Gastrocnemius medialis (tissue), 4 donors: ENCODE measurements around the gene PIGQ. TPM values are rescaled to one million over a fixed set of nuclear protein-coding genes. Genes with fewer than 3 reads are reported as not detected.

Source experiments
- ATAC-seq, 2 donors: fragments of 150-250 bp; one replicate each; pipeline ENCODE4 v1.9.1; 2016
- DNase-seq, 2 donors: peaks; one replicate each; pipeline ENCODE4 v3.0.0-alpha.2; 2019
- H3K27ac ChIP-seq, 4 donors: fragments of 200-600 bp; sonication (generic); 1 replicate in 1 of 4; 2 replicates in 3 of 4; pipeline ENCODE4 v1.5.1; 2016 to 2018; ENCODE audit warnings: mild to moderate bottlenecking in 2 of 4, moderate library complexity in 1 of 4
- H3K27me3 ChIP-seq, 3 donors: fragments of 200-600 bp; sonication (generic) in 2 of 3; 1 replicate in 1 of 3; 2 replicates in 2 of 3; pipeline versions ENCODE4 v1.5.1 to v1.6.0; 2016 to 2019; ENCODE audit warnings: mild to moderate bottlenecking in 1 of 3, moderate library complexity in 1 of 3
- H3K36me3 ChIP-seq, 2 donors: fragments of 200-600 bp; sonication (generic) in 1 of 2; one replicate each; pipeline ENCODE4 v1.5.1; 2017 to 2018
- H3K4me1 ChIP-seq, 2 donors: fragments of 200-600 bp; sonication (generic) in 1 of 2; one replicate each; pipeline ENCODE4 v1.5.1; 2016 to 2017; ENCODE audit warnings: mild to moderate bottlenecking in 2 of 2
- H3K4me3 ChIP-seq, 4 donors: fragments of 200-600 bp; sonication (generic) in 3 of 4; 1 replicate in 1 of 4; 2 replicates in 3 of 4; pipeline ENCODE4 v1.5.1; 2016 to 2019; ENCODE audit warnings: mild to moderate bottlenecking in 2 of 4
- H3K9me3 ChIP-seq, 3 donors: fragments of 200-600 bp; sonication (generic) in 2 of 3; 1 replicate in 1 of 3; 2 replicates in 2 of 3; pipeline ENCODE4 v1.5.1; 2016 to 2019
- CTCF ChIP-seq, 5 experiments: fragments of 450-650 bp in 3 of 5; fragments of 200-600 bp in 2 of 5; sonication (generic) in 2 of 5; IDR thresholded peaks in 4 of 5; conservative IDR thresholded peaks in 1 of 5; 1 replicate in 4 of 5; 2 replicates in 1 of 5; pipeline ENCODE4 v1.5.1; 2016 to 2019; ENCODE audit warnings: antibody characterized with exemption in 5 of 5, mild to moderate bottlenecking in 3 of 5, moderate library complexity in 3 of 5
- POLR2A ChIP-seq, 2 donors: fragments of 450-650 bp; IDR thresholded peaks; one replicate each; pipeline ENCODE4 v1.6.1; 2017; ENCODE audit warnings: antibody characterized with exemption in 2 of 2, mild to moderate bottlenecking in 2 of 2, moderate library complexity in 2 of 2
- in situ Hi-C, 4 donors: fragments of 200-750 bp; cut with MboI; loops; one replicate each; pipeline versions ENCODE4 v1.15.0 to v1.8.0; 2017; ENCODE audit warnings: low sequenced_read_pairs in 4 of 4
- intact Hi-C: fragments of 100-400 bp; cut with DNase I; formaldehyde crosslinking; loops from one replicate; pipeline ENCODE4 v1.15.1; 2023; ENCODE audit warnings: low total_unique reads
- total RNA-seq, 4 donors: library from RNA; depleted of rRNA; stranded (reverse); fragments of >200 nt; gene quantifications; one replicate each; pipeline versions ENCODE4 v1.1.0 to v1.2.3, GENCODE V29; 2016

Gene PIGQ
- total RNA-seq, 4 donors from 2014 or later: 22.2 to 47.3 (median 38.5) TPM

- intact Hi-C loops: no loop called here
Observed at GRCh38 chr16:575354-576196, 5.8 kb downstream of the PIGQ start.

GRCh38 chr16:576197-576822, 6.5 kb downstream of the PIGQ start:
- TF ChIP-seq POLR2A (IDR thresholded peaks at IDR 0.05) (no peak), CTCF (IDR thresholded peaks at IDR 0.05 in 4 of 5, conservative IDR thresholded peaks at IDR 0.05 in 1 of 5) (no peak)
- Histone ChIP-seq H3K4me1 (no peaks in the 10 kb centered on the region), H3K4me3 (no peak overlapping the region), H3K27ac (no peak overlapping the region), H3K27me3 (no peaks in the 10 kb centered on the region), H3K9me3 (no peaks in the 10 kb centered on the region), H3K36me3 (no peaks in the 10 kb centered on the region)
- in situ Hi-C loops (no loop called here), intact Hi-C loops (no loop called here)
- no peak for ATAC-seq
- DNase-seq: no peak

More at GRCh38 chr16:575354-576196, 5.8 kb downstream of the PIGQ start:
- in situ Hi-C loops: no loop called here
- Histone ChIP-seq H3K4me1 (peaks cover 3% of the 10 kb centered on the region in 2 donors), H3K36me3 (no peaks in the 10 kb centered on the region), H3K4me3 (no peak overlapping the region), H3K9me3 (no peaks in the 10 kb centered on the region), H3K27ac (no peak overlapping the region), H3K27me3 (no peaks in the 10 kb centered on the region)
- TF ChIP-seq CTCF (IDR thresholded peaks at IDR 0.05 in 4 of 5, conservative IDR thresholded peaks at IDR 0.05 in 1 of 5): no peak
- TF ChIP-seq POLR2A (IDR thresholded peaks at IDR 0.05): no peak
- DNase-seq (no peak), ATAC-seq (no peak)

GRCh38 chr16:576823-577201, 7.0 kb downstream of the PIGQ start:
- in situ Hi-C loops: no loop called here
- no peaks in the 10 kb centered on the region for H3K36me3 ChIP-seq
- H3K27ac ChIP-seq: no peak overlapping the region
- DNase-seq (no peak), ATAC-seq (no peak)
- H3K4me1 ChIP-seq: no peaks in the 10 kb centered on the region
- TF ChIP-seq POLR2A (IDR thresholded peaks at IDR 0.05) (no peak), CTCF (IDR thresholded peaks at IDR 0.05 in 4 of 5, conservative IDR thresholded peaks at IDR 0.05 in 1 of 5) (no peak)
- H3K9me3 ChIP-seq: no peaks in the 10 kb centered on the region
- H3K4me3 ChIP-seq: no peak overlapping the region
- intact Hi-C loops: no loop called here
- H3K27me3 ChIP-seq: no peaks in the 10 kb centered on the region

- H3K9me3 ChIP-seq: no peaks in the 10 kb centered on the region
- ATAC-seq: no peak
- H3K36me3 ChIP-seq: no peaks in the 10 kb centered on the region
- no peak for TF ChIP-seq CTCF (IDR thresholded peaks at IDR 0.05 in 4 of 5, conservative IDR thresholded peaks at IDR 0.05 in 1 of 5)
- TF ChIP-seq POLR2A (IDR thresholded peaks at IDR 0.05): no peak
- intact Hi-C loops: loop anchor here (2.0 kb wide), 1 partner anchor 33 kb away; no protein-coding TSS in a partner anchor
- in situ Hi-C loops: no loop called here
- H3K4me1 ChIP-seq: no peaks in the 10 kb centered on the region
- no peaks in the 10 kb centered on the region for H3K27me3 ChIP-seq
- no peak overlapping the region for H3K27ac ChIP-seq
- no peak overlapping the region for H3K4me3 ChIP-seq
- no peak for DNase-seq
Observed at GRCh38 chr16:577796-578195, 8.0 kb downstream of the PIGQ start.
